IMR-90 (cell line): ENCODE results near the gene EIF2B2. TPM values are rescaled to one million over a fixed set of nuclear protein-coding genes. Genes with fewer than 3 reads are reported as not detected.

Source experiments
- microRNA-seq, 2 experiments: library from miRNA; stranded (forward) in 1 of 2; unstranded in 1 of 2; fragments of 10-50 nt in 1 of 2; fragments of <30 nt in 1 of 2; gene quantifications in 1 of 2; microRNA quantifications in 1 of 2; one replicate each; pipeline versions ENCODE3 to v1.1.0; 2013 to 2020; ENCODE audit not compliant: insufficient read depth in 1 of 2, insufficient read length in 1 of 2, unreplicated experiment in 1 of 2
- polyA plus RNA-seq, 3 experiments: library from polyadenylated mRNA; depleted of rRNA; stranded (reverse); fragments of >200 nt; gene quantifications; 2 replicates each; pipeline ENCODE4 v1.2.3, GENCODE V29; 2012; ENCODE audit warnings: low replicate concordance in 1 of 3
- small RNA-seq, 5 experiments: library from RNA; depleted of rRNA; stranded (forward); fragments of <200 nt; gene quantifications; one replicate each; pipeline ENCODE3, GENCODE V24; 2012
- total RNA-seq: library from RNA; depleted of rRNA; stranded (reverse); fragments of >200 nt; gene quantifications from 2 replicates; pipeline ENCODE4 v1.2.3, GENCODE V29; 2012; rRNA removed

Gene EIF2B2
- total and polyA plus RNA-seq, 2 of the 4 experiments (the other 2 are of a cell fraction): 63.6 to 70.1 TPM

Small RNAs within 50 kb of the gene (microRNA-seq; reads per million reads assigned to microRNA genes)
- gene RNU6-689P (ENCODE audit: insufficient read depth, insufficient read length): not detected

Small RNAs within 50 kb of the gene (small RNA-seq; reads per million reads assigned to genes)
- 0 to 0.60 (median 0) reads per million in 5 experiments for gene RNU6-689P

Other genes starting within 250 kb of the EIF2B2 start
- gene YLPM1, start 239.6 kb upstream of the EIF2B2 start, total RNA-seq: 8.2 and 16.4 TPM in 2 replicates
- 14.5 and 19.7 TPM in 2 replicates for gene YLPM1, start 239.6 kb upstream of the EIF2B2 start, polyA plus RNA-seq (2012; rRNA removed)
- gene PROX2, start 126.8 kb upstream of the EIF2B2 start, total RNA-seq: not detected in 2 replicates
- not detected in 2 replicates for gene PROX2, start 126.8 kb upstream of the EIF2B2 start, polyA plus RNA-seq (2012; rRNA removed)
- 58.6 and 63.0 TPM in 2 replicates for gene DLST, start 121.0 kb upstream of the EIF2B2 start, total RNA-seq
- 119 and 132 TPM in 2 replicates for gene DLST, start 121.0 kb upstream of the EIF2B2 start, polyA plus RNA-seq (2012; rRNA removed)
- 0.72 and 1.1 TPM in 2 replicates for gene RPS6KL1, start 79.7 kb upstream of the EIF2B2 start, total RNA-seq
- gene RPS6KL1, start 79.7 kb upstream of the EIF2B2 start, polyA plus RNA-seq (2012; rRNA removed): 1.2 and 1.7 TPM in 2 replicates
- 0.28 and 0.36 TPM in 2 replicates for gene PGF, start 47.3 kb upstream of the EIF2B2 start, total RNA-seq
- 0.39 and 0.42 TPM in 2 replicates for gene PGF, start 47.3 kb upstream of the EIF2B2 start, polyA plus RNA-seq (2012; rRNA removed)
- 14.7 and 16.9 TPM in 2 replicates for gene MLH3, start 48.5 kb downstream of the EIF2B2 start, total RNA-seq
- gene MLH3, start 48.5 kb downstream of the EIF2B2 start, polyA plus RNA-seq (2012; rRNA removed): 5.1 and 5.6 TPM in 2 replicates
- gene ACYP1, start 61.1 kb downstream of the EIF2B2 start, total RNA-seq: 4.1 and 6.9 TPM in 2 replicates
- gene ACYP1, start 61.1 kb downstream of the EIF2B2 start, polyA plus RNA-seq (2012; rRNA removed): 17.4 and 24.0 TPM in 2 replicates
- 0.28 and 0.54 TPM in 2 replicates for gene ZC2HC1C, start 66.7 kb downstream of the EIF2B2 start, total RNA-seq
- gene ZC2HC1C, start 66.7 kb downstream of the EIF2B2 start, polyA plus RNA-seq (2012; rRNA removed): 0.15 and 0.36 TPM in 2 replicates
- 22.9 and 31.4 TPM in 2 replicates for gene NEK9, start 124.1 kb downstream of the EIF2B2 start, total RNA-seq
- 18.8 and 23.2 TPM in 2 replicates for gene NEK9, start 124.1 kb downstream of the EIF2B2 start, polyA plus RNA-seq (2012; rRNA removed)
- 327 and 441 TPM in 2 replicates for gene TMED10, start 173.7 kb downstream of the EIF2B2 start, total RNA-seq
- 244 and 254 TPM in 2 replicates for gene TMED10, start 173.7 kb downstream of the EIF2B2 start, polyA plus RNA-seq (2012; rRNA removed)